Heart left ventricle (tissue), 13 donors: Measurements from ENCODE around the gene PAWR.

ENCODE experiments used
- POLR2A ChIP-seq, 2 donors: fragments of 450-650 bp; IDR thresholded peaks; one replicate each; pipeline ENCODE4 v1.6.1; 2017; ENCODE audit warnings: antibody characterized with exemption in 2 of 2, mild to moderate bottlenecking in 2 of 2, moderate library complexity in 2 of 2
- TF ChIP-seq, protein P1 (sequence below), 12 donors: fragments of 200-600 bp; sonication (generic) in 4 of 12; IDR thresholded peaks; one replicate each; pipeline versions ENCODE4 v1.5.0 to v1.8.0; 2018 to 2022; ENCODE audit warnings: antibody characterized with exemption in 12 of 12, mild to moderate bottlenecking in 5 of 12
- donor health status: ischemic (EF 13 %, LVEDD 7.1; RV severe dilation, severe dysfunction).
- donor health status: DM: no; HTN: yes; CAD: no.
- donor health status: DM: no; HTN: no; CAD: no.
- donor health status: ischemic (EF 25% LVEDD 6.9; RV normal size, moderate dysfunction).
- donor health status: ischemic (EF 25% LVEDD 5.7; RV mildly dilated, moderate dysfunction).
- donor health status: ischemic (EF 35%, LVEDD 5.7; RV mildly dilated, moderate dysfunction).
- donor health status: nonischemic (EF 11% LVEDD 7.7; RV severe dilation, severe dysfunction).
- donor health status: DM: yes; HTN: yes; CAD: no.
- donor health status: PGD.
- donor health status: ischemic (EF 29% LVEDD 5.4; RV normal size, mild dysfunction).
- donor health status: nonischemic (EF 23%, LVEDD 6.1; RV moderate dilation, normal function).

DNA sequence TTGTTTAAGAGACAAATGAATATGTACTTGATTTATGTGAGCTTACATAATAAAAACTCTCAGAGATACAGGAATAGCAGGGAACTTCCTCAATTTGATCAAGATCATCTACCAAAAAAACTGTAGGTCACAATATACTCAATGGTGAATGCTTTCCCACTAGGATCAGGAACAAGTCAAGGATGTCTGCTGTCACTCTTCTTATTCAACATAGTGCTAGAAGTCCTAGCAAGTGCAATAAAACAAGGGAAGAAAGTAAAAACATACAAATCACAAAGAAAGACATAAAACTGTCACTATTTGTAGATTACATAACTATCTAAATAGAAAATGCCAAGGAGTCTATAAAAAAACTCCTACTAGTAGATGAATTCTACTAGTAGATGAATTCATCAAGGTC is 41.9 kb upstream of the PAWR start:
- no peak for TF ChIP-seq POLR2A (IDR thresholded peaks at IDR 0.05)
- TF ChIP-seq, protein P1, sequence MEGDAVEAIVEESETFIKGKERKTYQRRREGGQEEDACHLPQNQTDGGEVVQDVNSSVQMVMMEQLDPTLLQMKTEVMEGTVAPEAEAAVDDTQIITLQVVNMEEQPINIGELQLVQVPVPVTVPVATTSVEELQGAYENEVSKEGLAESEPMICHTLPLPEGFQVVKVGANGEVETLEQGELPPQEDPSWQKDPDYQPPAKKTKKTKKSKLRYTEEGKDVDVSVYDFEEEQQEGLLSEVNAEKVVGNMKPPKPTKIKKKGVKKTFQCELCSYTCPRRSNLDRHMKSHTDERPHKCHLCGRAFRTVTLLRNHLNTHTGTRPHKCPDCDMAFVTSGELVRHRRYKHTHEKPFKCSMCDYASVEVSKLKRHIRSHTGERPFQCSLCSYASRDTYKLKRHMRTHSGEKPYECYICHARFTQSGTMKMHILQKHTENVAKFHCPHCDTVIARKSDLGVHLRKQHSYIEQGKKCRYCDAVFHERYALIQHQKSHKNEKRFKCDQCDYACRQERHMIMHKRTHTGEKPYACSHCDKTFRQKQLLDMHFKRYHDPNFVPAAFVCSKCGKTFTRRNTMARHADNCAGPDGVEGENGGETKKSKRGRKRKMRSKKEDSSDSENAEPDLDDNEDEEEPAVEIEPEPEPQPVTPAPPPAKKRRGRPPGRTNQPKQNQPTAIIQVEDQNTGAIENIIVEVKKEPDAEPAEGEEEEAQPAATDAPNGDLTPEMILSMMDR (IDR thresholded peaks at IDR 0.05), result no peak
